Loucy (cell line): ENCODE measurements around the gene CDH4.

Experiments used
- CTCF ChIP-seq: fragments of 200-600 bp; sonication (generic); conservative IDR thresholded peaks from 2 replicates; pipeline ENCODE4 v1.5.1; 2014; ENCODE audit warnings: mild to moderate bottlenecking, antibody characterized with exemption, low read length
- EZH2phosphoT487 ChIP-seq: fragments of 200-600 bp; IDR thresholded peaks from 2 replicates; pipeline ENCODE4 v1.6.1; 2018; ENCODE audit warnings: antibody characterized with exemption, mild to moderate bottlenecking, moderate library complexity, borderline replicate concordance

- TF ChIP-seq CTCF, result no peak
- TF ChIP-seq EZH2phosphoT487, result no peak
Observed at GRCh38 chr20:61661025-61661424, 409.0 kb downstream of the CDH4 start.
